Measurements from ENCODE around the gene PTCH2. TPM values are rescaled to one million over a fixed set of nuclear protein-coding genes. Genes with fewer than 3 reads are reported as not detected.

Gene PTCH2
- total RNA-seq, 1 experiment from 2014 or later = 0.74 TPM

GRCh38 chr1:44802306-44803061, 40.6 kb downstream of the PTCH2 start:
- Histone ChIP-seq H3K27me3 (ENCODE audit: control insufficient read depth, insufficient read depth, low read length) (no peaks in the 10 kb centered on the region), H3K36me3 (ENCODE audit: control insufficient read depth, insufficient read depth, low read length) (no peaks in the 10 kb centered on the region; the same call in 1 of the 2 replicates), H3K9me3 (ENCODE audit: control insufficient read depth, insufficient read depth, low read depth, low read length) (no peaks in the 10 kb centered on the region), H3K27ac (ENCODE audit: low read length) (no peak overlapping the region), H3K4me1 (ENCODE audit: control insufficient read depth, insufficient read depth, low read length) (peaks cover 32% of the 10 kb centered on the region), H3K4me3 (ENCODE audit: low read depth in 2 of 2, low read length in 2 of 2) (peak overlapping the region; percentile 56 to 83)
- no peak for TF ChIP-seq POLR2AphosphoS5 (IDR thresholded peaks at IDR 0.05; ENCODE audit: low read depth, low read length)
- no peak for TF ChIP-seq SIN3A (IDR thresholded peaks at IDR 0.05; ENCODE audit: borderline replicate concordance, insufficient read depth, low read depth, low read length)
- no peak for TF ChIP-seq TCF7L2 (IDR thresholded peaks at IDR 0.05; ENCODE audit: low read depth, low read length)
- TF ChIP-seq CTCF (IDR thresholded peaks at IDR 0.05) = no peak
- TF ChIP-seq REST (IDR thresholded peaks at IDR 0.05; ENCODE audit: insufficient read depth in 1 of 2, low read depth in 2 of 2, low read length in 1 of 2) = no peak
- DNase-seq (ENCODE audit: low read depth, low spot score) (no peak), ATAC-seq (no peak)
- intact Hi-C loops (cut with micrococcal nuclease; ENCODE audit: unreplicated experiment) = no loop called here
- in situ Hi-C loops (cut with HindIII; ENCODE audit: low pct_unique_long_range_greater_than_20kb, low sequenced_read_pairs) = no loop called here
- ChIA-PET CTCF (no interaction called here), POLR2A (no interaction called here)
- BruUV-seq (replicated peaks) = no TSS peak

- POLR2A ChIA-PET = interaction anchor here (2.0 kb wide), 1 partner anchor 18 kb away, joined by 25 read pairs; no protein-coding TSS in a partner anchor
- BruUV-seq (replicated peaks) = TSS peak; percentile 92
- no peaks in the 10 kb centered on the region for H3K27me3 ChIP-seq (ENCODE audit: control insufficient read depth, insufficient read depth, low read length)
- H3K27ac ChIP-seq (ENCODE audit: low read length) = 0 out of 2 replicates have a peak overlapping the region, but pooled peaks have one; percentile 5
- TF ChIP-seq SIN3A (IDR thresholded peaks at IDR 0.05; ENCODE audit: borderline replicate concordance, insufficient read depth, low read depth, low read length) (no peak), REST (IDR thresholded peaks at IDR 0.05; ENCODE audit: insufficient read depth in 1 of 2, low read depth in 2 of 2, low read length in 1 of 2) (no peak), POLR2AphosphoS5 (IDR thresholded peaks at IDR 0.05; ENCODE audit: low read depth, low read length) (no peak), CTCF (IDR thresholded peaks at IDR 0.05) (no peak), TCF7L2 (IDR thresholded peaks at IDR 0.05; ENCODE audit: low read depth, low read length) (no peak)
- H3K36me3 ChIP-seq (ENCODE audit: control insufficient read depth, insufficient read depth, low read length) = no peaks in the 10 kb centered on the region; the same call in 1 of the 2 replicates
- H3K4me3 ChIP-seq (ENCODE audit: low read depth in 2 of 2, low read length in 2 of 2) = peak overlapping the region; percentile 56 to 83
- peaks cover 24% of the 10 kb centered on the region for H3K4me1 ChIP-seq (ENCODE audit: control insufficient read depth, insufficient read depth, low read length)
- H3K9me3 ChIP-seq (ENCODE audit: control insufficient read depth, insufficient read depth, low read depth, low read length) = no peaks in the 10 kb centered on the region
- CTCF ChIA-PET = no interaction called here
- intact Hi-C loops (cut with micrococcal nuclease; ENCODE audit: unreplicated experiment) = no loop called here
- in situ Hi-C loops (cut with HindIII; ENCODE audit: low pct_unique_long_range_greater_than_20kb, low sequenced_read_pairs) = no loop called here
- DNase-seq (ENCODE audit: low read depth, low spot score) = no peak
- ATAC-seq = no peak
Observed at GRCh38 chr1:44801491-44802305, 41.4 kb downstream of the PTCH2 start.

Data from Panc1 (cell line).